RWPE1 (cell line): ENCODE data around the gene INHBE.

Source experiments
- CTCF ChIA-PET: fragments of 350-600 bp; sonication (Branson Sonifier 250); formaldehyde crosslinking; extraction: SDS; loops from one replicate; lab custom pipeline; 2021; lab: Yijun Ruan, JAX
- POLR2A ChIA-PET: fragments of 400-600 bp; formaldehyde crosslinking; extraction: SDS; loops from one replicate; lab custom pipeline; 2020; ENCODE audit warnings: antibody characterized with exemption; ENCODE audit not compliant: low non-redundant PET; lab: Yijun Ruan, JAX
- DNase-seq: peaks from one replicate; pipeline ENCODE4 v3.0.0; 2012; ENCODE audit warnings: low spot score
- H3K27ac ChIP-seq: fragments of 450-650 bp; 2 replicates; pipeline ENCODE4 v1.5.1; 2017
- CTCF ChIP-seq: fragments of 450-650 bp; conservative IDR thresholded peaks from 2 replicates; pipeline ENCODE4 v1.5.1; 2017; ENCODE audit warnings: low read depth, mild to moderate bottlenecking

The INHBE gene

GRCh38 chr12:57467915-57468314, 12.8 kb downstream of the INHBE start:
- no peak for TF ChIP-seq CTCF
- CTCF ChIA-PET: no interaction called here
- POLR2A ChIA-PET: no interaction called here
- H3K27ac ChIP-seq: no peak overlapping the region
- no peak for DNase-seq

- DNase-seq: no peak
- ChIA-PET CTCF (no interaction called here), POLR2A (no interaction called here)
Measured at GRCh38 chr12:57469296-57470164, 14.4 kb downstream of the INHBE start.

GRCh38 chr12:57470286-57470969, 15.3 kb downstream of the INHBE start:
- ChIA-PET POLR2A (no interaction called here), CTCF (no interaction called here)
- no peak for TF ChIP-seq CTCF
- DNase-seq: no peak
- no peak overlapping the region for H3K27ac ChIP-seq

More at GRCh38 chr12:57469296-57470164, 14.4 kb downstream of the INHBE start:
- no peak for TF ChIP-seq CTCF
- H3K27ac ChIP-seq: no peak overlapping the region

- DNase-seq: no peak
- H3K27ac ChIP-seq: no peak overlapping the region
- CTCF ChIA-PET: interaction anchor here (0.6 to 1.3 kb wide), 3 partner anchors 12 to 435 kb away, joined by 4 to 7 read pairs (median 4); partner anchors contain the start of gene GLI1
- TF ChIP-seq CTCF: no peak
- POLR2A ChIA-PET: no interaction called here
Measured at GRCh38 chr12:57470970-57471656, 16.0 kb downstream of the INHBE start.

GRCh38 chr12:57471661-57472060, 16.6 kb downstream of the INHBE start:
- ChIA-PET POLR2A (no interaction called here), CTCF (interaction anchor here (0.6 to 1.3 kb wide), 3 partner anchors 13 to 436 kb away, joined by 4 to 7 read pairs (median 4); partner anchors contain the start of gene GLI1)
- no peak overlapping the region for H3K27ac ChIP-seq
- DNase-seq: no peak
- no peak for TF ChIP-seq CTCF

- no peak overlapping the region for H3K27ac ChIP-seq
- no peak for TF ChIP-seq CTCF
- CTCF ChIA-PET: interaction anchor here (1.2 to 1.3 kb wide), 2 partner anchors 14 to 20 kb away, joined by 4 read pairs; partner anchors contain the start of gene GLI1
- POLR2A ChIA-PET: no interaction called here
- no peak for DNase-seq
Measured at GRCh38 chr12:57472391-57472790, 17.3 kb downstream of the INHBE start.
